Stimulated activated naive CD4-positive, alpha-beta T cell treated with Interleukin-2 at 50 U/mL for 16 hours (primary cell): ENCODE results near the gene SLCO2B1.

Experiments used
- DNase-seq: peaks from one replicate; lab custom pipeline; 2025; lab: John Stamatoyannopoulos, UW

SLCO2B1 gene

DNA sequence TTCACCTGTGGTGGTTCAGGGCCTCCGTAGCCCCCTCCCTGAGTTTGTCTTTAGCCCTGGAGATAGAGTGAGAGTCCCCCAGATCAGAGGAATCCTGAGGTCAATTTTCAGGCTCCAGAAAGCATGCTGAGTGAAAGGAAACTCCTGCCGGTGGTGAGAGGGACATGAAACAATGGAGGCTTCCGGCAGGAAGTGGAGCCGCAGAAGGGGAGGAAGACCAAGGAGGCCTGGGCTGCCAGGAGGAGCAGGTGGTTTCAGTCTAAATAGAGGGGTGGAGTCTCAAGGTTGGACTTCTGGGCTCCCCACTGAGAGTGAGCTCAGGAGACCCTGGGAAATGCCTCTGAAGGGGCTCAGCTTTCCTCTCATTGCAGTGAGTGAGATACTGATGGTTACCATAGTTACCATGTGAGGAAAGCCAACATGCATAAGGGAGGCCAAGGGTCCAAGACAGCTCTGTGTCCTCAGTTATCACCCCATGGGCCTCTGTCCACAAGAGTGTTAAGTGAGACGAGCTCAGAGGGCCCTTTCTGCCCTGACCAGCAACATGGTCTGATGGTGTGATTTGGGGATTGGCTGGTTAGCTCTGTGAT lies 10.7 kb downstream of the SLCO2B1 start:
- no peak for DNase-seq

DNA sequence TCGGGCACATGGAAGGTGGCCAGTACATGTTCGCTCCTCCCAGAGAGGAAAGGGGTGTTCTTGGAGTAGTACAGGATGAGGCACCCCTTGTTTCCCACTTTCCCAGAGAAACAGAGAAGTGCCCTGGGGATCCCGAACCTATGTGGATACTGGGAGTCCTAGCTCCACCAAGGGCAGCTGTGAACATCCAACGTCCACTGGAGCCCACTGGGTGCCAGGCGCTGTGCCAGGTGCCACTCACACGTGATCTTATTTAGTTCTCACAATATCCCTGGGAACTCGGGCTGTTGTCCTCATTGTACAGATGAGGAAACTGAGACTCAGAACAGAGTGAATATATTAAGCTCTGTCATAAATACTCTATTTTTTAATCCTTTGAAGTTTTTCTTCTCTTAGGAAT lies 12.0 kb downstream of the SLCO2B1 start:
- DNase-seq: no peak

DNA sequence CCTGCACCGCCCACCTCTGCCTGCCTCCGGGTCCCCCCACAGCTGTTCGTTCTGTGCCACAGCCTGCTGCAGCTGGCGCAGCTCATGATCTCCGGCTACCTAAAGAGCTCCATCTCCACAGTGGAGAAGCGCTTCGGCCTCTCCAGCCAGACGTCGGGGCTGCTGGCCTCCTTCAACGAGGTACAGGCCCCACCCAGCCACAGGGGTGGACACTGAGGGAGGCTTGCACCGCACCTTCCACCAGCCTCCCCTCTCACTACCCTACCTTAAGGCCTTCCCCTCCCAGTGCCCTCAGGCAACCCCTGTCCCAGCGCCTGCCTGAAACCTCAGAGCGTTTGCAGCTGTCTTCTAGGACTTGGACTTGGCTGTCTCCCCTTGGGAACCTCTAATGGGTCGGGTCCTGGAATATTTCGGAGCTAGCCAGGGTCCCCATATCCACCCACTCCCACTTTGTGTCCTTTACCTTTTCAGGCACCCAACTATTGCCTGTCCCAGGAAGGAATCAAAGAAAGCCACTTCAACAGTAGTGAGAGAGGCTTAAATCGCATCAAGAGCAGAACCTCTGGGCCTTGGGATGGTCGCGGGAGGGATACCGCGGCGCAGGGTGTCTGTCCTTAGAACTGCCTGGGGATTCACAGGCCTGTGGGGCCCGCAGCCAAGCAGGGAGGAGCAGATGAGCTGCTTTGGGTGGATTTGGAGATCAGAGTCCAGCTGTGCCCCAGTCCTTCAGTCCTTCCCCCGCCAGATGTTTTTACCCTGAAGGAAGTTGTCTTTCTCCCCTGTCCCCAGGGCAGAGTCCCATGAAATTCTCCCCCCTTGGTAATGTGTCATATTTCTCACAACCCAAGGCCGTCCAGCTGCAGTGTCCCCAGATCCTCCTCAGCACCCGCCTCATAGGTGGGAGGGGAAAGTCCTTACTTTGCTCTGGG lies 13.3 kb downstream of the SLCO2B1 start:
- DNase-seq: no peak

DNA sequence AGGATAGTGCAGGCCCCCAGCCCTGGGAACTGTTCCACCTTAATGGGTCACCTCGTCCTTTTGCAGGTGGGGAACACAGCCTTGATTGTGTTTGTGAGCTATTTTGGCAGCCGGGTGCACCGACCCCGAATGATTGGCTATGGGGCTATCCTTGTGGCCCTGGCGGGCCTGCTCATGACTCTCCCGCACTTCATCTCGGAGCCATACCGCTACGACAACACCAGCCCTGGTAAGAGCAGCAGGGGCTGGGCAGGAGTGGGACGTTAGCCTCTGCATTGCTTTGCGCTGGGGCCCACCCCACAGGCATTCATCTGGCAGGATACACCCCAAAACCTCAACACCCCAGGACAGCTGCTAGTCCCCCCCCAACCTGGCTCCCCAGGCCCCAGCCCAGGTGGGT lies 14.8 kb downstream of the SLCO2B1 start:
- no peak for DNase-seq

DNA sequence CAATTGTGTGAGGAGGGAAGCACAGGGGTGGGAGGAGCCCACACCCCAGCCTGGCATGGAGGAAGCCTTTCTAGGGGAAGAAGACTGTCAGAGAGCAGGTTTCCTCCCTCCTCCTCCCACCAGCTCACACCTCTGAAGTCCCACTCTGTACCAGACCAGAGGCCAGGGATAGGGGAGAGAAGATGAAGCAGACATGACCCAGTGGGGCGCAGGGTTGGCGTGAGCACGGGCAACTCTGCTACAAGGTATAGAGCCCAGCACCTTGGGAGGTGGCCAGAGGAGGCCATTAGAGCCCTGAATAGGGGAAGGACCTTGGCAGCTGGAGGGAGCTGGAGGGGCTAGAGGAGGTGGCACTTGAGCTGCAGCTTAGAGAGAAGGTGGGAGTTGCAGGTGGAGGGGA lies 15.9 kb downstream of the SLCO2B1 start:
- no peak for DNase-seq

DNA sequence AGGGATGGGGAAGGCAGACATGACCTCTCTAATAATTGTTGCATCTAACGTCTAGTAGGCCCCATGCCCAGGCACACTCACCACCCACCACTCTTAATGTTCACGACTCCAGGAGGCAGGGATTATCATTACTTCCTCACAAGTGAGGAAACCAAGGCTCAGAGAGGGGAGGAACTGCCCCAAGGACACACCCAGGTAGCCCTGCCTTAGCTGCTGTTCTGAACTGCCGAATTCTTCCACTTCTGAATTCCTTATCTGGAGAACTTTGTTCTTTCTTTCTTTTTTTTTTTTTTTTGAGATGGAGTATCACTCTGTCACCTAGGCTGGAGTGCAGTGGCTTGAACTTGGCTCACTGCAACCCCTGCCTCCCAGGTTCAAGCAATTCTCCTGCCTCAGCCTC lies 16.7 kb downstream of the SLCO2B1 start:
- DNase-seq: no peak

DNA sequence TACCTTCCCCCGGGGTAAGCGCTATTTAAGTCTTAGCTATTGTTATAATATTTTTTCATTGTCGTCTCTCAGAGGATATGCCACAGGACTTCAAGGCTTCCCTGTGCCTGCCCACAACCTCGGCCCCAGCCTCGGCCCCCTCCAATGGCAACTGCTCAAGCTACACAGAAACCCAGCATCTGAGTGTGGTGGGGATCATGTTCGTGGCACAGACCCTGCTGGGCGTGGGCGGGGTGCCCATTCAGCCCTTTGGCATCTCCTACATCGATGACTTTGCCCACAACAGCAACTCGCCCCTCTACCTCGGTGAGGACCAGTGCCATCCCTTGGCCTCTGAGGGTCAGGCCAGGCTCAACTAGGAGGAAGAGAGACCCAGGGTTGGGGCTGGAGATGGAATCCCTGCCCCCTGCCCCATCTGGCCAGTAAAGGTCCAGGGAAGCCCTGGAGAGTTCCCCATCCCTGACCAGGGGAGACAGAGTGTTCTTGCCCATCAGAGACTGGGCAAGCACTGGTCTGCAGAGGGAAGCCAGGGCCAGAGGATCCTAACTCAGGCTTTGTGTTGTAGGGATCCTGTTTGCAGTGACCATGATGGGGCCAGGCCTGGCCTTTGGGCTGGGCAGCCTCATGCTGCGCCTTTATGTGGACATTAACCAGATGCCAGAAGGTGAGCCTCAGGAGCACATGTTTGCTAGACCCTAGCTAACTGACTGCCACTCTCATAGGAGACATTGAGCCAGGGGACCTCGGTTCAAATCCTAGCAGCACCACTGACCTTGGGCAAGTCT lies 18.4 kb downstream of the SLCO2B1 start:
- DNase-seq: no peak

DNA sequence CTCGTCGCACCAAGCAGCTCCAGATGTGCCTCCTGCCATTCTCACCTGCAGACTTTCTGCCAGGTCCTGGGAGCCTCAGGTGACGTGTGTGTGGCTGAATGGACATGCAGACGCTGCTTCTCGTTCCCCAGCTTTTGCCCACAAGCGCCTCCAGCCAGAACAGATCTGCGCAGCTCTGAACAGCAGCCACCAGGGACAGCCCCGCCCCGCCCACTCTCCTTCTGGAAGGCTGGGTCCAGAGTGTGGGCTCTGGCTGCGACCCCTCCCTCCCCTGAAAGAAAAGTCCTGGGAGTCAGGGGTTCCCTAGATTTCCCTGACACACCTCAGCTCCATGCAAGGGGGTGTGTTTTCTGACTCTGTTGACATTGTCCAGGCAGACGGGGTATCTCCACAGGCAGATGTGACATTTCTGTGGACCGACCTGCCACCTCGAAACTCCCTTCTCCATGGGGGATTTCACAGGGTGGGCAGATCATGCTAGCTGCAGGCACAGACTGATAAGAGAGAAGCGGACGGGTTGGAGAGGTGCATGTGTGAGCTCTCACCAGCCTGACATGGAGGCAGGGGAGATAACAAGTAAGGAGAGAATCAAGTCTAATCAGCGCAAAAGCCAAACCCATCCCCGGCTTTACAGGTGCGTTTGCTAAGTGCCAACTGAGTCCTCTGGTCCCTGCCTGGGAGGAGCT lies 19.8 kb downstream of the SLCO2B1 start:
- DNase-seq: no peak

DNA sequence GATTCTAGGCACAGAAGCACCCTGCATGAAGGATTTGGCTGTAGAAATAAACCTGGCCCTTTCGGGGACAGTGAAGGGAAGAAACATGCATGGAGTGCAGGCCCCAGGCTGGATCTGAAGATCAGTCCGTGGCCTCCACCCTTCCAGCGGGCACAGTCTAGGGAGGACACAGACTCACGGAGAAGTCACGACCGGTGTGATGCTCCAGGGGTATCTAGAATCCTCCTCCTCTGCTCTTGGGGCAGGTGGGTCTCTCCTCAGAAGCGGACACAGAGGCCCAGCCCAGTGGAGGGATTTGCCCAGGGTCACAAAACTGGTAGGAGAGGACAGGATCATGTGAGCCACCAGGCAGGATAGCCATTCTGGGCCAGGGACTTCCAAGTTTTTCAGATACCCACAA lies 22.4 kb downstream of the SLCO2B1 start:
- DNase-seq: no peak

DNA sequence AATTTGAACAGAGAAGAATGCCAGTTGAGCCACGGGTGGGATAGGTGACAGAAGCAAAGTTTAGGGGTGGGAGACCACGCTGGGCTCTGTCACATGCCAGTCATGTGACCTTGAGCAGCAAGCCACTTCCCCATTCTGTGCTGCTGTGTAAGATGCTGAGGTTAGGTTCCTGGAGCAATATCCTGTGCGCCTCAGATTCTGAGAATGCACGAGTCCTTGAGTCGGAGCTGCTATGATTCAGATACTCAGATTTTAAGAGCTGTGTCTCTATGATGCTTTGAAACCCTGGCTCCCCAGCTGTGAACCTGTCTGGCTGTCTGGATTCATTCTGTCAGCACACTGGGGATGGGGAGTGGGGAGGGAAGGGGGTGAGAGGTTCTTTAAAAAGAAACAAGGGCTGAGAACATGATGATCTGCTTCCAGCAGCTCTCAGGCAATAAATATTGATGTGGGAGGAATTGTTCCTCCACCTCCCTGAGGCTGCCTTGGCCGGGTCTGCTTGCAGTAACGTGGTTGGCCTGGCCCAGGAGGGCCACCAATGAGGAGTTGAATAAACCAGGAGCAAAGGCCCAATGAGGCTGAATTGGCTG lies 24.0 kb downstream of the SLCO2B1 start:
- no peak for DNase-seq

DNA sequence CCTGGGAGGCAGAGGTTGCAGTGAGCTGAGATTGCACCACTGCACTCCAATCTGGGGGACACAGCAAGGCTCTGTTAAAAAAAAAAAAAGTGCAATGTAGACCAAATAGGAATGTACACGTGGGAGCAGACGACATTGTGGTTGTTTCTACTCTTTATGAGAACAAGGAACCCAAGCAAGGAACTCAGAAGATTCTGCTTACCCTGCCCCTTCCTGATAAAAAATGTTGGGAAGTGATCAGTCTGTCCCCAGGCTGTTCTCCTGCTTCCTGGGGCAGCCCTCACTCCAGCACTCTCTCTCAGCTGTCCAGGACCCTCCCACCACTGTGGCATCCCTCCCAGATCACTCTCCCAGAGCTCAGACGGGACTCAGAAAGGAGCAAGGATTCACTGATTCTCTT lies 31.8 kb downstream of the SLCO2B1 start:
- DNase-seq: no peak

DNA sequence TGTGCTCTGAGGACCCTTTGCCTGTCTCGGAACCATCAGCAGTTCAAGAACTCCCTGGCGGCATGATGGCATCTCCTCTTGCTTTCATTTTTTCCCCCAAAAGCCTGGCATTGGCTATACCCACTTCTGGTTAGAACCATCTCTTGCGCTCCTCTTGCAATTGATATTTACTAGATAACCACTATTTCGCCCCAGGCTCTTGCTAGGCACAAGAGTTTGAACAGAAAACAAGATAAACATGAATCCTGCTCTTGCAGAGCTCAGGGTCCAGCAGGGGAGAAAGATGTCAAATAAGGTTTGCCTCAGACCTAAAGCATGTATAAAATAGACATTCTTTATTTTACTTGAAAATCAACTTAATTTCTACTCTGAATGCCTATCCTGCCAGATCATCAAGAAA lies 33.1 kb downstream of the SLCO2B1 start:
- DNase-seq: no peak

DNA sequence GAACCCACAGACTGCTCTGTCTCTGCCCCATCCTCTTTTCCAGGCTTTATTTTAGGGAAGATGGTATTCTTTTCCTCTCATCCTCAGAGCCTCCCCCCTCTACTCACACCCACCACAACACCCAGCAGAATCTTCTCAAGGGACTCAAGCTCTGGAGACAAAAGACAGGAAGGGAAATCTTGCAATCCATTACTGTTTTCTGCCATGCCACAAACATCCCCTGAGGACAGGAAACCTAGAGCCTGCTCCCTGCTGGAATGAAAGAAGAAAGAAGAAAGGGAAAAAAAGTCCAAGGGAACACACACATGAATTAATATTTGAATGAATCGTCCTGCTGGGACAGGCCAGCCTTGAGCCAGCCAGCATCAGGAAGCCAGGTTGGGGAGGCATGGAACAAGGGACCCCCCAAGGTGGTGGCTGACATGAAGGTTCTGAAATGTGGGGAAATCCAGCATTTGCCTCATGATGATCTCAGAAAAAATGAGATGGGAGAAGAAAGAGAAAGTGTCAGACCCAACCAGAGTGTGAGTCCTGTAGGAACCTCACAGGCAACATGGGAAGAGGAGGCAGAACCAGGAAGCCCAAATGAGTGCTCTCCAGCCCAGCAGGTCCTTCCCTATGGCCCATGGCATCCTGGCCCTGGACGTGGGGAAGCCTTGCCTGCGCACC lies 34.0 kb downstream of the SLCO2B1 start:
- no peak for DNase-seq

DNA sequence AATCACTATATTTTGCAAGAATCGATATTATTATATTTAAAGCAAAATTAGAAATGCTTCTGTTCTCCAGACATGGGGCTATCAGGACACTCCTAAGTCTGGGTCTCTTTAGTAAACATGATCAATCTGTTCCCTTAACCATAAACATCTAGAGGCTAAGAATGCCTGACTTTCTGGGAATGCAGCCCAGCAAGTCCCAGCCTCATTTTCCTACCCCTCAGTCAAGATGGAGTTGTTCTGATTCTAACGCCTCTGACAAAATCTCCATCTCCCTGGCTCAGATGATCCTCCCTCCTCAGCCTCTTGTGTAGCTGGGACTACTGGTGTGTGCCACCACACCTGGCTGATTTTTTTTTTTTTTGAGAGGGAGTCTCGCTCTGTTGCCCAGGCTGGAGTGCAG lies 35.0 kb downstream of the SLCO2B1 start:
- no peak for DNase-seq

DNA sequence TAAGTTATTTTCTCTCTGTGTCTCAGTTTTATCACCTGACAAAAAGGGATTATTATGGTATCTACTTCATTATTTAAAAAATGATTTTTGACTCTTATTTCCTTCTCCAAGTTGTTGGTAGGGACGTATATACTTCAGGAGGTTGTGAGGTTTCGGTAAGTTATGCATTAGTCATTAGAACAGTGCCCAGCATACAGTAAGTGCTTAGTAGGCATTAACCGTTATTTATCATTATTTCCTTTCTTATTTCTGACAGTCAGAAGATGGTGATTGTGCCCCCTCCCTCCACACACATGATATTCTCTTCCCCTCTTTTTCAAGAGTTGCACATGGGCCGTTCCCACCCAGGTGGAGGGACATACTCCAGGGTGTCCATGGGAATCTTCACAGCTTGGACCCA lies 36.1 kb downstream of the SLCO2B1 start:
- DNase-seq: no peak

DNA sequence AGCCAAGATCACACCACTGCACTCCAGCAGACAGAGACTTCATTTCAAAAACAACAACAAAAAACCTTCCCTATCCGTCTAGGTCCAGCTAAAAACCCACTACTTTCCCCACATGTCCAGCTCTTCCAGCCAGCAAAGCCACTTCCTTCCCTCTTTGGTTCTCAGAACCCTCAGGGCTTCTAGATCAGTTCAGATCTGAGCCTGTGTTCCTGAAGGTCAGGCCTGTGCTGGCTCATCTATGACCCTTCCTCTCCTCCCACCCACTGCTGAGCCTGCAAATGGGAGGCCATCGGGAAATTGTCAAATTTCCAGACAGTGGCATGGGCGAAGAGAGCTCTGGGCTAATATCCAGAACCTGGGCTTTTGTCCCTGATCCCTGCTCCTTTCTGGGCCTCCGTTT lies 37.8 kb downstream of the SLCO2B1 start:
- no peak for DNase-seq

DNA sequence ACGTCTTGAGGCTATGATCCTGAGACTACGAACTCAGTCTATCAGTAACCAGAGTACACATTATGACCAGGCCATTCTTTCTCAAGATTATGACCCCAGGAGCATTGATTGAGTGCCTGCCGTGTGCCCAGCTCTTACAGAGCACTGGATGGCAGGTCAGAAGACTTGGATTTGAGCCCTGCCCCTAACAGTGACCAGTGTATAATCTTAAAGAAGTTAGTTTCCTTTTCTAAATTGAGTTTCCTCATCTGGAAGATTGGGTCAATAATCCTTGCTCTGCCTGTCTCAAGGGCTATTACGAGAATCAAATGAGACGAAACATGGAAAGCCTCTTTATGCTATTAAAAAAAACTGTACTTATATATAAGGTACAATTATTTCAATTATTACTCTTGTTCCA lies 38.2 kb downstream of the SLCO2B1 start:
- DNase-seq: no peak

DNA sequence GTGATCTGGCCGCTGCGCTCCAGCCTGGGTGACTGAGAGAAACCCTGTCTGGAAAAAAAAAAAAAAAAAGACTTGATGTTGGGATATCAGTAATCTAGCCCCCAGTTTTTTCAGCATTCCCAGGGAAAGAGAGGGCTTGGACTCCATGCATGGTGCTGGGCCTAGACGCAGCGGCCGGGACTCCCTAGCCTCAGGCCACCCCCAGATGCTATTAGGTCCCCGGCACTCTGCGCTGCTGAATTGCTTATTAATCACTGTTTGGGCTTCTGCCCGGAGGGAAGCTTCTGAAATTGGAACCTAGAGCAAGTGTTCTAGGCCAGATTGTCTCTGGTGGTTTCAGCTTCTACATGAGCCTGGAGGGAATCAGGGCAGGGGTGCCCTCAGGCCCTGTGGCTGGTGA lies 39.0 kb downstream of the SLCO2B1 start:
- no peak for DNase-seq

DNA sequence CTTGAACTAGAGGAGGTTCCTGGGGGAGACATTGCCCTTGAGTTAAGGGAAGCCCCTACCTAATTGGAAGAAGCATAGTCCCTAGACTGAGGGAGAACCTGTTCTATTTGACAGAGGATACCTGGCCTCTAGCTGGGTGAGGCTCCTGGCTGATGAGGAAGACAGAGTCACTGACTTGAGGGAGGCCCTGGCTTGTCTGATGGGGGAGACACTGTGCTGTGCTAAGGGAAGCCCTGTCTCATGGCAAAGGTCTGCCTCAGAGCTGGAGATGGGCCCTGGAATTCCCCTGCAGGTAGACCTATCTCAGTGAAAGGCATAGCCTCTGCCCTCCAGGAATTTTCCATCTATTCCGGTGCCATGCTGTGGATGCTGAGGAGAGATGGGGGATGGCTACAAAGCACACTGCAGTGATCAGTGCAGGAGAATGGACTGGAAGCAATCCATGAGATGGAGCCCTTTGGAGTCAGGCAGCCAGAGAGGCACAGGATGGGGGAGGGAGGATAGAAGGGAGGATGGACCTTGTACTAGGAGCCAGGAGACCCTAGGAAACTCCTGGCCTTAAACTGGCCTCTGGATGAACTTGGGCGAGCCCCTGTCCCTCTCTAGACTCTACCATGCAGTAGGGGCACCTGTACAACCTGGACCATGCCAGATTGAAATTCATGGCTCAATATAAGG lies 39.9 kb downstream of the SLCO2B1 start:
- DNase-seq: no peak

DNA sequence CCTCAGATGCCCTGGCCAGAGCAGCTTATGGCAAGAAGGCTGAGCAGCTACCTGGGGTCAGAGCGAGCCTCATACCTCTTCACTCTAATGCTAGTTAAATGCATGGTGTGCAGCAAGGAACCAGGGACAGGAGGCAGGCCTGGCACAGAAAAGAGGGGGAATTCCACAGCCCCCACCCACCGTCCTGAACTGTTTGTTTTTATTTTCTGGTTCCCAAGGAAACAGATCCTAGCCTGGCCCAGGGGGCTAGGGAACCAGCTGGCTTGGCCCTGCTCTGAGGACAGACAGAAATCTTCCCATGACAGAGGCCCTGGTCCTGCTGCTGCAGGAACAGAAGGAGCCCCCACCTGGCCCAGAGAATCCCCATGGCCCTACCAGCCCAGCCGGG lies 40.4 kb downstream of the SLCO2B1 start:
- no peak for DNase-seq

DNA sequence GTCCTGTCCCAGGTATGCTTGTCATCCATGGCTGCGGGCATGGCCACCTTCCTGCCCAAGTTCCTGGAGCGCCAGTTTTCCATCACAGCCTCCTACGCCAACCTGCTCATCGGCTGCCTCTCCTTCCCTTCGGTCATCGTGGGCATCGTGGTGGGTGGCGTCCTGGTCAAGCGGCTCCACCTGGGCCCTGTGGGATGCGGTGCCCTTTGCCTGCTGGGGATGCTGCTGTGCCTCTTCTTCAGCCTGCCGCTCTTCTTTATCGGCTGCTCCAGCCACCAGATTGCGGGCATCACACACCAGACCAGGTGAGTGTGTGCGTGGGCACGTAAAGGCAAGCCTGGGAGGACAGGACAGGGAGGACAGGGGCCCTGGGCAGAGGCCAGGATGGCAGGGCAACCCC lies 42.4 kb downstream of the SLCO2B1 start:
- no peak for DNase-seq
